GM13977 (cell line): ENCODE data around the gene ACOT11.

ENCODE experiments used
- DNase-seq: peaks from one replicate; pipeline ENCODE4 v3.0.0; 2012; ENCODE audit warnings: low spot score
- in situ Hi-C: fragments of 300-500 bp; cut with MboI; formaldehyde crosslinking; loops from one replicate; pipeline ENCODE4 v1.12.0; 2022; ENCODE audit warnings: low sequenced_read_pairs, low pct_unique_long_range_greater_than_20kb, mixed read lengths, inconsistent platforms; ENCODE audit not compliant: unreplicated experiment
- TF ChIP-seq, protein P1 (sequence below): IDR thresholded peaks from 2 replicates; pipeline ENCODE4 v1.5.1; 2012; ENCODE audit warnings: mild to moderate bottlenecking, control low read depth; ENCODE audit not compliant: insufficient read depth; ENCODE audit errors: extremely low read depth, missing control alignments

ACOT11 gene

DNA sequence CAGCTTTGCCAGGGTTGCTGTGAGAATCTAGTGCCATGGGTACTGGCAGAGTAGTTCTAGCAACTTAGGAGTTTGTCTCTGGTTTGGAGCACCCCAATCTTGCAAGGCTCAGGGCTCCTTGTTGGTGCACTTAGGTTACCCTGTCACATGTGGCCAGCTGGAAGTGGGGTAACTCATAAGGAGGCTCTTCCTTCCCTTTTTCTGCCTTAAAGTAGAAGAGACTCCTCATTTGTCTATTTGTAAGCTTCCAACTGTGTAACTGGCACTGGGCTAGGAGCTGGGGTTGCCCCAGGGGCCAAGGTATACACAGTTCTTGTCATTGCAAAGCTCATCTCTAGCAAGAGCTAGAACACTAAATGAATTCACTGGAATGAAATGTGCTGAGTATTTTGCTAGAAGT lies 104.1 kb downstream of the ACOT11 start:
- no peak for DNase-seq
- TF ChIP-seq, protein P1, sequence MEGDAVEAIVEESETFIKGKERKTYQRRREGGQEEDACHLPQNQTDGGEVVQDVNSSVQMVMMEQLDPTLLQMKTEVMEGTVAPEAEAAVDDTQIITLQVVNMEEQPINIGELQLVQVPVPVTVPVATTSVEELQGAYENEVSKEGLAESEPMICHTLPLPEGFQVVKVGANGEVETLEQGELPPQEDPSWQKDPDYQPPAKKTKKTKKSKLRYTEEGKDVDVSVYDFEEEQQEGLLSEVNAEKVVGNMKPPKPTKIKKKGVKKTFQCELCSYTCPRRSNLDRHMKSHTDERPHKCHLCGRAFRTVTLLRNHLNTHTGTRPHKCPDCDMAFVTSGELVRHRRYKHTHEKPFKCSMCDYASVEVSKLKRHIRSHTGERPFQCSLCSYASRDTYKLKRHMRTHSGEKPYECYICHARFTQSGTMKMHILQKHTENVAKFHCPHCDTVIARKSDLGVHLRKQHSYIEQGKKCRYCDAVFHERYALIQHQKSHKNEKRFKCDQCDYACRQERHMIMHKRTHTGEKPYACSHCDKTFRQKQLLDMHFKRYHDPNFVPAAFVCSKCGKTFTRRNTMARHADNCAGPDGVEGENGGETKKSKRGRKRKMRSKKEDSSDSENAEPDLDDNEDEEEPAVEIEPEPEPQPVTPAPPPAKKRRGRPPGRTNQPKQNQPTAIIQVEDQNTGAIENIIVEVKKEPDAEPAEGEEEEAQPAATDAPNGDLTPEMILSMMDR: no peak
- in situ Hi-C loops: no loop called here

DNA sequence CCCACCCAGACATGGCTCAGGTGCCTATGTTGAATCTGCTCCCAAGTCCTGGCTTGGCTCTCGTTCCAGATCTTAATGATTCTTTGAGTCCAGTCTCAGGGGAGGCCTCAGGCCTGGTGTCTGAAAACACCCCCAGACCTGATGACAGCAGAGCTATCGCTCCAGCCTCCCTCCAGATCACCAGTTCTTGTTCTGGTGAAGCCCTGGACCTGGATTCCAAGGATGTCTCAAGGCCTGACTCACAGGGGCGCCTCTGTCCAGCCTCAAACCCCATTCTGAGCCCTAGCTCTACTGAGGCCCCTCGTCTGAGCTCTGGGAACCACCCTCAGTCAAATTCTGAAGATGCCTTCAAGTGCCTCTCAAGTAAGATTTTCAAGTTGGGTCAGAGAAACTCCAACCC lies 105.0 kb downstream of the ACOT11 start:
- in situ Hi-C loops: no loop called here
- DNase-seq: no peak
- TF ChIP-seq, protein P1: no peak

DNA sequence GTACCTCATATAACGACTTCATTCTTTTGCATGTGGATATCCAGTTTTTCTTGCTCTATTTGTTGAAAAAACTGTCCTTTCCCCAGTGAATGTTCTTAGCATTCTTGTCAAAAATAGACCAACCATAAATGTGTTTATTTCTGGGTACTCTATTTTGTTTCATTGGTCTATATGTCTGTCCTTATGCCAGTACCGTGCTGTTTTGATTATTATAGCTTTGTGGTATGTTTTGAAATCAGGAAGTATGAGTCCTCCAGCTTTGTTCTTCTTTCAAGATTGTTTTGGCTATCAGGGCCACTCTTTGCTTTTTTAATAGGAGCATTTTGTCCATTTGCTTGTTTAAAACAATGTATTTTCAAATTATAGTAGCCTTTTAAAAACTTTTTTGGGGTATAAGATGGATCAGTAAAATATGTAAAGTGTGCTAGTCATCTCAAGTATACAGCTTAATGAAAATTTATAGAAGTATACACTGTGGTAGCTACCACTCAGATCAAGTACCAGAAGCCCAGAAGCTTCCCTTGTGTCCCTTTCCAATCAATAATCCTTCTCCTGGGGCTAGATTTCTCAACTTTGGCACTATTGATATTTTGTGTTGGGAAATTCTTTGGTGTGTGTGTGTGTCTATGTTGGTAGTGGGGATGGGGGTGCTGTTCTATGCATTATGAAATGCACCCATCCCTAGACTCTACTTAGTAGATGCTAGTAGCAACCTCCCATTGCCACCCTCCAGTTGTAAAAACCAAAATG lies 110.3 kb downstream of the ACOT11 start:
- no peak for DNase-seq
- in situ Hi-C loops: no loop called here
- TF ChIP-seq, protein P1: no peak
